IPS DF 6.9 (cell line): Measurements from ENCODE around the gene NFYB.
"Not testable (repeated sequence)": the region's sequence is repeated elsewhere in the genome, so short reads cannot be mapped to it uniquely, and the experiment has no call there.

Experiments
- DNase-seq: peaks from one replicate; pipeline ENCODE4 v3.0.0-alpha.2; 2013; ENCODE audit warnings: low read depth, low spot score
- H3K27ac ChIP-seq: one replicate; pipeline ENCODE4 v1.5.1; 2013; ENCODE audit warnings: low read length, control low read depth
- H3K27me3 ChIP-seq: 2 replicates; pipeline ENCODE4 v1.6.1; 2013; ENCODE audit warnings: mild to moderate bottlenecking, low read length; ENCODE audit not compliant: control insufficient read depth, insufficient read depth
- H3K36me3 ChIP-seq: 2 replicates; pipeline ENCODE4 v1.6.1; 2013; ENCODE audit warnings: low read length; ENCODE audit not compliant: control insufficient read depth, insufficient read depth
- H3K4me1 ChIP-seq: 2 replicates; pipeline ENCODE4 v1.6.1; 2013; ENCODE audit warnings: low read length; ENCODE audit not compliant: control insufficient read depth, insufficient read depth
- H3K4me3 ChIP-seq: 2 replicates; pipeline ENCODE4 v1.5.1; 2013; ENCODE audit warnings: mild to moderate bottlenecking, low read length
- H3K9me3 ChIP-seq: 2 replicates; pipeline ENCODE4 v1.6.1; 2013; ENCODE audit warnings: low read length, inconsistent platforms; ENCODE audit not compliant: control insufficient read depth, insufficient read depth
- WGBS: extraction: QIAGEN DNeasy Blood & Tissue Kit; methylation state at CpG from one replicate; pipeline ENCODE4 v1.1.7; 2013; ENCODE audit warnings: mixed read lengths, missing lambda C conversion rate; ENCODE audit not compliant: insufficient read length, insufficient coverage; 5-methylcytosine and 5-hydroxymethylcytosine counted together

NFYB gene

DNA sequence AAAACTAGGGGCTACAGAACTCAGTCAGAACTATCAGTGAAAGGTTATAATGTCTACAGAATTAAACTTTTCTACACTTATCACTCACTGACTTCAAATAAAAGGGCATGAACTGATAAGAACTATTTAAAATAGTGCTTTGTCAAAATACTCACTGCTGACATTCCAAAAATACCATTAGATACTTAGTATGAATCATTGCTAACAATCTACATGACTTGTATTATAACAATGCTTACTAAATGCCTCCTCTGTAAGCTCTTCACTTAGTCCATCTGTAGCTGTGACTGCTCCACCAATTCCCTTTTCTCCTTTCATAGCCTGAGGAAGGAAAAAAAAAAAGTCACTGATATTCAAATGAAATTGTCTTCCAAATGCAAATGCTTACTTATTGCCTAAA, 17.0 kb downstream of the NFYB start:
- H3K27me3 ChIP-seq, result no peaks in the 10 kb centered on the region
- H3K36me3 ChIP-seq, result peaks cover 12% of the 10 kb centered on the region; the same call in 1 of the 2 replicates
- no peak overlapping the region for H3K4me3 ChIP-seq
- no peaks in the 10 kb centered on the region for H3K9me3 ChIP-seq
- no peak for DNase-seq
- H3K4me1 ChIP-seq, result peaks cover 2% of the 10 kb centered on the region
- no peak overlapping the region for H3K27ac ChIP-seq

- Histone ChIP-seq H3K27ac (no peak overlapping the region), H3K4me3 (no peak overlapping the region), H3K9me3 (no peaks in the 10 kb centered on the region), H3K36me3 (peaks cover 5% of the 10 kb centered on the region; the same call in 1 of the 2 replicates), H3K4me1 (no peaks in the 10 kb centered on the region), H3K27me3 (no peaks in the 10 kb centered on the region)
- no peak for DNase-seq
These were observed 22.4 kb downstream of the NFYB start for GRCh38 chr12:104115587-104115975.

DNA sequence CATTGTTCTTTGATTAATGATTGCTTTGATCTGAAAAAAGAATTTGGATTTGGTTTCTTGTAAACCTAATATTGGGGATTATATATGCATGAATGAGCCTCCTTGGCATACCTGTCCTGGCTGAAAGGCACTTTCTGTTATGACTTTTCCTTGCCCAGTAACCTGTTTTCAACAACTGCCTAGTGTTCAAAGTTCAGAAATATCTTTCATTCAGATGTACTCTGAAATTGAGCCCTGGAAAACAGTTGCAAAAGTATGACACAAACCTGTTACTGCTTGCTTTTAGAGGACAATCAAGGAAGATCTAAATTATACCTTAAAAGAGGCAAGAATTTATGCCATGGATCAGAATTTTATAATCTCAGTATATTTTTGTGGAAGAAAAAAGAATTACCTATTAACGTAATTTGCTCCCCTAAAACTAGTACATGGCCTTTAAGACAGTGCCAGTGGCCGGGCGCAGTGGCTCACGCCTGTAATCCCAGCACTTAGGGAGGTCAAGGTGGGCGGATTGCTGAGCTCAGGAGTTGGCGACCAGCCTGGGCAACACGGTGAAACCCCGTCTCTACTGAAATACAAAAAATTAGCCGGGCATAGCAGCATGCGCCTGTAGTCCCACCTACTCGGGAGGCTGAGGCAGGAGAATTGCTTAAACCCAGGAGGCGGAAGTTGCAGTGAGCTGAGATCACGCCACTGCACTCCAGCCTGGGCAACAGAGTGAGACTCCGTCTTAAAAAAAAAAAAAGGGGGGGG, 23.0 kb downstream of the NFYB start:
- H3K4me1 ChIP-seq, H3K9me3 ChIP-seq, H3K36me3 ChIP-seq, H3K27ac ChIP-seq, DNase-seq, H3K27me3 ChIP-seq, H3K4me3 ChIP-seq: not testable (repeated sequence)
- no CpG with 5 or more reads among the region's 14 CpGs for WGBS

DNA sequence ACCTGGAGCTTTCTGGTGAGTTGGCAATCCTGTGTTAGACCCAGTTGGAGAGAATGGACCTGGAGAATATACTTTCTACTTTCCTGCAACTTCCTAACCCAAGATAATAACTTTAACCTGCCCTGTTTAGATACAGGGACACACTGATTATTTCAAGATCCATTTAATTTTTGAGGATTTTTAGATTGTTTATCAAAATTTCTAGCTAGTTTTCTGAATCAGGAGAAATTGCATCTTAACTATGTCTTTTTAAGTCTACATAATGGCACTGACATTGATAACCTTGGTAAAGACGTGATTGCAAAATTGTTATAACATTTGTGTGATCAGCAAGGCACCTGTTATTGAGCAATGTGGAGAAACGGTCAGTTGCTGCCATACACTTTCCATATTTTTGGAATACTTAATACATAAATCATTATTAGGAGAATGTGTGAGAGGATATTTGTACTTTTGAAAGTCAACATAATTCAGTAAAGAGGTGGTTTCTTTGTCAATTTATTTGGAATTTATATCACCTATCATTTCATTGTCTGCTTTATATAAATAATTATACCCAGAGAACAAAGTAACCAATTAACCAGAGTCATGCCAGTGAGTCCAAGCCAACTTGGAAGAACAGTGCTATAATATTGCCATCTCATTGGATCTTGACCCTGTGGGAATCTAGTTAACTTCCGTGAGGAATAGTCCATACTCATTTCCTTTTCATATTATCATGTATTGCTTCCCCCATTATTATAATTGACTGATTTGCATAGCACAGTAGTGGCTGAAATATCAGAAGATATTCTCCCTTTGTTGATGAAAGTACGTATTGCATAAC, 28.4 kb downstream of the NFYB start:
- no CpG with 5 or more reads among the region's 4 CpGs for WGBS
- Histone ChIP-seq H3K27me3 (no peaks in the 10 kb centered on the region), H3K9me3 (no peaks in the 10 kb centered on the region), H3K27ac (no peak overlapping the region), H3K36me3 (no peaks in the 10 kb centered on the region), H3K4me1 (peaks cover 3% of the 10 kb centered on the region; the same call in 1 of the 2 replicates), H3K4me3 (no peak overlapping the region)
- DNase-seq, result no peak

DNA sequence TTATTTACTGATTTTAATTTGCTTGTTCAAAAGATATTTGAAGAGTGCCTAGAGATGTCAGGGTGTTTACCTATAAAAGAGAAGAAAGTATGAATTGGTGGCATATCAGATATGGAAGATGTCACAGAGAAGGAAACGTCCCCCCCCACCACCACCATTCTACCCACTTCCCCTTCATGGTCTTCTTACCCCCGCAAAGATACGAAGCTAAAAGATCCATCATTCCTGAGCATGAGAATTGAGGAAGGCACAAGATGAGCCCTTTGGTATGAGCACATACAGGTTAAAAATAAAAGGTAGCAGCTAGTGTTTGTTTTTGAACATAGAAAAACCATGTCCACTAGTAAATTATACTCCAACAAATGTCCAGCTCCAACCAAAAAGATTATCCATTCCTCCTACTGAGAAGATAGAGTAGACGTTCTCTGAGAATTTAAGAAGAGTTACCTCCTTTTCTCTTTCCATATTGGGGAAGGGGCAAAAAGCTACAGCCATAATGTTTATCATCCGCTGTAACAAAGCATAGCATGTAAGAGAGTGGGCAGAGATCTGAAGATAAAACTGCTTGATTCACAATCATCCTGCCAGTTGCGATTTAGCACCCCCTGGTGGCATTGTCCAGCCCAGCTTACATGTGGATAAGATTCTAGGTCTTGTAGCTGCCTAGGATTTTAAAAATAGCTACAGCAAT, 29.1 kb downstream of the NFYB start:
- no peaks in the 10 kb centered on the region for H3K36me3 ChIP-seq
- H3K9me3 ChIP-seq, result no peaks in the 10 kb centered on the region
- H3K4me3 ChIP-seq, result no peak overlapping the region
- H3K27ac ChIP-seq, result no peak overlapping the region
- peak; percentile 64 for DNase-seq
- H3K27me3 ChIP-seq, result no peaks in the 10 kb centered on the region
- WGBS, result no CpG with 5 or more reads among the region's 6 CpGs
- peaks cover 3% of the 10 kb centered on the region; the same call in 1 of the 2 replicates for H3K4me1 ChIP-seq

DNA sequence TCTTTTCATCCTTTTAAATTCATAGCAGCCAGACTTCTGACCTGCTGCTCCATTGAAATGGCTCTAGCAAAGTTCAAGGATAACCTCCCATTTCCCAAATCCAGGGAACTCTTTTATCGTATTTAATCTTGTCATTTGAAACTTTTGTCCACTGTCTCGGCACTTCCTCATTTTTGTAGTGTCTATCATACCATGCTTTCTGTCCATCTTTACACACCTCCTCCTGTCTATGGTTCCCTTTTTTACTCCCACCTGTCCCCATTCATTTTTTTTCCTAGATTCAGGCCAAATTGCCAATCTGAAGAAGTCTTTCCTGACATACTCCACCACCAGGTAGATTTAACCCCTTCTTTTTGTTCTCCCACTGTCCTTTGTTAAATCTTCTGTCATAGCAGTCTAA, 31.0 kb downstream of the NFYB start:
- DNase-seq, result no peak
- Histone ChIP-seq H3K27ac (no peak overlapping the region), H3K4me3 (no peak overlapping the region), H3K4me1 (peaks cover 3% of the 10 kb centered on the region; the same call in 1 of the 2 replicates), H3K9me3 (no peaks in the 10 kb centered on the region), H3K36me3 (no peaks in the 10 kb centered on the region), H3K27me3 (no peaks in the 10 kb centered on the region)
- no CpG with 5 or more reads among the region's 2 CpGs for WGBS

DNA sequence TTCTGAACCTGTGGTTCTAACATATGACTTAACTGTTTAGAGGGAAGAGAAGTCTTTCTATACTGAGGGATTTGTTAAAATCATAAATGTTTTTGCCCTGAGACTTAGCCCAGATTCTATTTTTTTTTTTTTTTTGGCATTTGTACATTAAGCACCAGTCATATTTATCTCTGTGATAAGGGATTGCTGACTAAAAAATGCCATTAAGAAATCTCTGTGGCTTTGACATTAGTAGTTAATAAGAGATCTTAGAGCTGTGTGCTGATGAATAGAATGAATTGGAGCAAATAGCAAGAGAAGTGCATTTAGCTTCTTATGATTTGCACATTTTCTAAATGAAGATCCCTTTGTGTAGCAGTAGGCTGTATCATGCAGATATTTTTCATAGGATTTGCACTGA, 32.5 kb downstream of the NFYB start:
- no peaks in the 10 kb centered on the region for H3K27me3 ChIP-seq
- no peak overlapping the region for H3K4me3 ChIP-seq
- H3K4me1 ChIP-seq, result peaks cover 3% of the 10 kb centered on the region; the same call in 1 of the 2 replicates
- no peak overlapping the region for H3K27ac ChIP-seq
- H3K9me3 ChIP-seq, result no peaks in the 10 kb centered on the region
- DNase-seq, result no peak
- no peaks in the 10 kb centered on the region for H3K36me3 ChIP-seq

DNA sequence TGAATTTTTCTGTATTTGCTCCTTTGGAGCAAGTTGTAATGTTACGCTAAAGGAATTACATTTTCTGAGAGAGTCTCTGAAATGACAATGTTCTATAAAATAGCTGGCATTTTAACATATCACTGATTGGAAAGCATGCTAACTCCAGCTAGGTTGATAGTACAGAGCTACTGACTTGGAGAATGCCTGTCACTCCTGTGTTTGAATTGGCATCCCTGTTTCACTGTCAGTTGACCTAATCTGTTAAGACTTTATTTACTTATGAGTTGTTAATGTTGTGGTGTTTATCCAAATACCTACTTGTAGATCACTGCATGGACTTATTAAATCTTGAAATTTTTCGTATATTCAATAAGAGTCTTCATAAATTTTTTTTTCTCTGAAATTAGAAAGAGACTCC, 40.1 kb downstream of the NFYB start:
- no peaks in the 10 kb centered on the region for H3K4me1 ChIP-seq
- H3K9me3 ChIP-seq, result no peaks in the 10 kb centered on the region
- H3K36me3 ChIP-seq, result no peaks in the 10 kb centered on the region
- no peaks in the 10 kb centered on the region for H3K27me3 ChIP-seq
- no peak overlapping the region for H3K4me3 ChIP-seq
- no CpG with 5 or more reads among the region's 2 CpGs for WGBS
- no peak for DNase-seq
- no peak overlapping the region for H3K27ac ChIP-seq

- H3K36me3 ChIP-seq, result no peaks in the 10 kb centered on the region
- no peaks in the 10 kb centered on the region for H3K4me1 ChIP-seq
- H3K9me3 ChIP-seq, result no peaks in the 10 kb centered on the region
- H3K4me3 ChIP-seq, result no peak overlapping the region
- DNase-seq, result no peak
- H3K27ac ChIP-seq, result no peak overlapping the region
- H3K27me3 ChIP-seq, result no peaks in the 10 kb centered on the region
- whole genome bisulfite sequencing, result no CpG with 5 or more reads among the region's 1 CpG
These were observed 42.7 kb downstream of the NFYB start for GRCh38 chr12:104095289-104095688.

DNA sequence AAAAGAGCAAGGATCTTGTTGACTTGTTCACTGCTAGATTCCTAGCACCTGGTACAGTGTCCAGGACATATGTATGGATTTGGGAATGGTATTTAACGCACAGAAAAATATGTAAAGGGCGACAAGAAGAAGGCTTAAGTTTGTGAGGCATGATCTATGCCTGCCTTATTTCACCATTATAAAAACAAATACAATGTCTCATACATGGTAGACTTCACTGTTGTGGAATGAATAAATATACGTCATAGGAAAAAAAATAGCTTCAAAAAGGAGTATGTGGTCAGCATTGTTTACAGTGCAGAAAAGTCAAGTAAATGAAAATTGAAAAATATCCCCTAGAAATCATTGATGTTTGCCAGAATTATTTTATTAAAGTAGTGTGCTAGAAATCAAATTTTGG, 43.7 kb downstream of the NFYB start:
- Histone ChIP-seq H3K27ac (no peak overlapping the region), H3K27me3 (no peaks in the 10 kb centered on the region), H3K9me3 (no peaks in the 10 kb centered on the region), H3K36me3 (no peaks in the 10 kb centered on the region), H3K4me3 (no peak overlapping the region), H3K4me1 (no peaks in the 10 kb centered on the region)
- no CpG with 5 or more reads among the region's 3 CpGs for WGBS
- DNase-seq, result no peak
